SU-DHL-6 (cell line): Measurements from ENCODE around the gene ARL8B.

ENCODE experiments used
- EZH2phosphoT487 ChIP-seq: fragments of 200-600 bp; sonication (generic), shearing (Covaris generic); conservative IDR thresholded peaks from 2 replicates; pipeline ENCODE4 v1.6.1; 2018; ENCODE audit warnings: mild to moderate bottlenecking, antibody characterized with exemption, low read length, moderate library complexity, mixed read lengths
- TF ChIP-seq, protein P1 (sequence below): fragments of 200-600 bp; sonication (generic); IDR thresholded peaks from one replicate; pipeline ENCODE4 v1.5.1; 2017; ENCODE audit warnings: antibody characterized with exemption, mild to moderate bottlenecking, low read length, moderate library complexity; ENCODE audit not compliant: insufficient read depth, poor library complexity, severe bottlenecking

DNA sequence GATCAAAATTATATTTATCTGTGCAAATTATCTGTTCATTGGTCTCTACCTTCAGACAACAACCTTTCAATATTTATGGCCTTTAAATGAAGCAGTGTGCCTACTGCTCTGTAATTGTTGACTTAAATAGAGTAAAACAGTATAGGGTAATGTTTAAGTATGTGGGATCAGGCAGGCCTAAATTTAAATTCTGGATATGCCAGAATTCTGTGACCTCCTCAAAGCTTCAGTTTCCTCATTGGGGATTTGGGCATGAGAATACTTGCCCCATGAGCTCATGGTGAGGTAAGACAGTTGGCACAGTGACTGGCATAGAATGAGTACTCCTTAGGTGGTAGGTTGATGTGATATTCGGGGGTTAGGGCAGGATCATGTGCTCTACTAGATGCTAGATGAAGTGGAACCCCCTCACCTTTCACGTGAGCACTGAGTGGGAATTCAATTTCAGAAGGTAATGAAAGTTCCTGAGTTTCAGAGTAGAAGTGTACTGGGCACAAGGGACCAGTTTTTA, 14.9 kb downstream of the ARL8B start:
- TF ChIP-seq EZH2phosphoT487 = no peak
- TF ChIP-seq, protein P1, sequence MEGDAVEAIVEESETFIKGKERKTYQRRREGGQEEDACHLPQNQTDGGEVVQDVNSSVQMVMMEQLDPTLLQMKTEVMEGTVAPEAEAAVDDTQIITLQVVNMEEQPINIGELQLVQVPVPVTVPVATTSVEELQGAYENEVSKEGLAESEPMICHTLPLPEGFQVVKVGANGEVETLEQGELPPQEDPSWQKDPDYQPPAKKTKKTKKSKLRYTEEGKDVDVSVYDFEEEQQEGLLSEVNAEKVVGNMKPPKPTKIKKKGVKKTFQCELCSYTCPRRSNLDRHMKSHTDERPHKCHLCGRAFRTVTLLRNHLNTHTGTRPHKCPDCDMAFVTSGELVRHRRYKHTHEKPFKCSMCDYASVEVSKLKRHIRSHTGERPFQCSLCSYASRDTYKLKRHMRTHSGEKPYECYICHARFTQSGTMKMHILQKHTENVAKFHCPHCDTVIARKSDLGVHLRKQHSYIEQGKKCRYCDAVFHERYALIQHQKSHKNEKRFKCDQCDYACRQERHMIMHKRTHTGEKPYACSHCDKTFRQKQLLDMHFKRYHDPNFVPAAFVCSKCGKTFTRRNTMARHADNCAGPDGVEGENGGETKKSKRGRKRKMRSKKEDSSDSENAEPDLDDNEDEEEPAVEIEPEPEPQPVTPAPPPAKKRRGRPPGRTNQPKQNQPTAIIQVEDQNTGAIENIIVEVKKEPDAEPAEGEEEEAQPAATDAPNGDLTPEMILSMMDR = no peak
